Rectal smooth muscle tissue (tissue), 1 donor: Measurements from ENCODE around the gene EHBP1.
A peak's percentile ranks its signal among the peaks of the same experiment; 100 is the strongest.

ENCODE experiments used
- H3K27ac ChIP-seq: one replicate; pipeline ENCODE4 v1.7.0; 2013; ENCODE audit warnings: low read depth, low read length, inconsistent platforms
- H3K27me3 ChIP-seq: one replicate; pipeline ENCODE4 v1.7.0; 2013; ENCODE audit warnings: low read length; ENCODE audit not compliant: control insufficient read depth, insufficient read depth
- H3K36me3 ChIP-seq: one replicate; pipeline ENCODE4 v1.7.0; 2013; ENCODE audit warnings: low read length; ENCODE audit not compliant: control insufficient read depth, insufficient read depth
- H3K4me1 ChIP-seq: one replicate; pipeline ENCODE4 v1.7.0; 2013; ENCODE audit warnings: low read length; ENCODE audit not compliant: control insufficient read depth, insufficient read depth
- H3K4me3 ChIP-seq: one replicate; pipeline ENCODE4 v1.7.0; 2013; ENCODE audit warnings: low read length
- H3K9ac ChIP-seq: one replicate; pipeline ENCODE4 v1.7.0; 2013; ENCODE audit warnings: low read length

Gene EHBP1

DNA sequence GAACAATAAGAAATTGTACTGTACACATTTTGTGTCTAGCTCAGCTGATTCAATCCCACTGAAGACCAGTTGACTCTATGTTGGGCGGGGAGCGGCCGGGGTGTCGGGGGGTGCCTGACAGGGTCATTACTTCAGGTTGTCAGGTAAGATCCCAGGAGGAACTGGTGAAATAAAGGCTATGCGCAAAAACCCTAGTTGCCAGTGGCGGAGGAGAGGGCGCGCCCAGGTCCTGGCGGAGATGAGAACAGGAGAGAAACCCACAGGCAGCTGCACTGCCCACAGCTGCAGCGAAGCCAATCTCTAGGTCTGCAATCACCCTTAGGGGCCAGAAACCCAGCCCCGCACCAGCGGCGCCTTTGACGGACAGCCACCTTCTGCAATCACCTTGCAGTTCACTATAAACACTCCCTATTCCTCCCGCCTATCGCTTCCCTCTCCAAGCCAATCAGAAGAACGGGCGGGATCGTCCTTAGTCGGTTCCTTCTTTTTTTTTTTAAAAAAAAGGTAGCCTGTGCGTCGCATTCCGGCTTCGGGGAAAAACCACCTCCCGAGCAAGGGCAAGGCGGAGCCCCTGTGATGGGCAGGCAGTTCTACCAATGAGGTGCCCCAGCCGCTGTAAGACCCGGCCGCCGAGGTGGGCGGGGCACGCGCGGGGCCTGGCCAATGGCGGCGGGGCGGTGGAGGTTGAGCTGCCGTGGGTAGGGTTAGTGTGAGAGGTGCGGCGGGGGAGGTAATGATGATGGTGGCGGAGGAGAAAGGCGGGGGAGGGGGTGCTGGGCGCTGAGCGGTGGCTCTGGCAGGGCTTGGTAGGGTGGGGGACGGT is at the start of gene EHBP1:
EHBP1 (plus strand) TSS at position 707 of the 823 bp plus-strand sequence. CDS start 1,479 bp downstream, outside the sequence.
- peaks cover 7% of the 10 kb centered on the region for H3K4me1 ChIP-seq
- H3K27ac ChIP-seq = peak within 1 kb of the TSS; percentile 91
- H3K36me3 ChIP-seq = no peaks in the 10 kb centered on the region
- H3K4me3 ChIP-seq = peak within 1 kb of the TSS; percentile 94
- peak within 1 kb of the TSS; percentile 45 for H3K9ac ChIP-seq
- H3K27me3 ChIP-seq = no peaks in the 10 kb centered on the region

DNA sequence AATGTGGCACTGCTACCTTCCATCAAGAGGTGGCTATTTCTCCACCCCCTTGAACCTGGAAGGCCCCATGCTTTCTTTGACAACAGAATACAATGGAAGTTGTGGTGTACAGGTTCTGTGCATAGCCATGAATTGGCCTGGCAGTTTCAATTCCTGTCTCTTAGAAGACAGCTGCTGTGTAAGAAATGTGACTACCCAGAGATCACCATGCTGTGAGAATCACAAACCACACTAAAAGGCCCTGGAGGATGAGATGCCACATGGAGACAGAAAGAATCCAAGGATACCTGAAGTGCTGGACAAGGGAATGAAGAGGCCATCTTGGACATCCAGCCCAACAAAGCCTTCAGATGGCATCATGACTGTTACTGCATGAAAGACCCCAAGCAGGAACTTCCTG is 47.7 kb upstream of the EHBP1 start:
- Histone ChIP-seq H3K4me1 (peaks cover 32% of the 10 kb centered on the region), H3K36me3 (no peaks in the 10 kb centered on the region), H3K27ac (no peak overlapping the region), H3K9ac (no peak overlapping the region), H3K4me3 (no peak overlapping the region), H3K27me3 (no peaks in the 10 kb centered on the region)

DNA sequence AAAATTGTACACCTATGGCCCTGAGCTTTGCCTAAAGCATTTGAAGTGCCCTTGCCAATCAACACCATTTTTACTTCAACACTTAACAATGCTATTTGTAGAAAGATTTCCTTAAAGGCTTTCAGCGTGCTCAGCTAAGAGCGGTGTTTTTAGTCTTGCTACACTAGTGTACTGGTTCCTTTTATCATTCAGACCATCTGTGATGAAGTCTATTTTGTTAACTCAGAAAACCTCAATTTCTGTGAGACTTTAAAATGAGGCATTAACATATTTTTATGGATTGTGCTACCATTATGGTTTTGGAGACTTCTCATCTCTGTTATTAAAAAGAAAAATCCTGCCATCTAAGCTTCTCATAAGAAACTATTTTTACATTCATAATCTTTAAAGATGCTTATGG is 46.6 kb upstream of the EHBP1 start:
- Histone ChIP-seq H3K27me3 (no peaks in the 10 kb centered on the region), H3K36me3 (no peaks in the 10 kb centered on the region), H3K4me3 (no peak overlapping the region), H3K9ac (no peak overlapping the region), H3K4me1 (peaks cover 39% of the 10 kb centered on the region), H3K27ac (no peak overlapping the region)

DNA sequence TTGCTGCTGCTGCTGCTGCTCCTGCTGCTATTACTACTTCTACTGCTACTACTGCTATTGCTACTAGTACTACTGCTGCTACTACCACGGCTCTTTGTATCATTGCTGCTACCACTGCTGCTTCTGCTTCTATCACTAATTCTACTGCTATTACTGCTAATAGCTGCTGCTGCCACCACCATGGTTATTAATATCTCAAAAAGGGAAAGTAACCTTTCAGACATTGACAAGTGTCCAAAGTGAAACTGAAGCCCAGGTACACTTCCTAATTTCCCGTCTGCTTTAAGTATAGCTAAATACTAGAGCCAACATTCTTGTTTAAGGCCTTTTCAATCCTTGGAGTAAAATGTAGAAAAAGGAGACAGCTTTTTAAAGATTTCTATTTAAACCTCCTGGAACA is 45.4 kb upstream of the EHBP1 start:
- no peaks in the 10 kb centered on the region for H3K27me3 ChIP-seq
- no peaks in the 10 kb centered on the region for H3K36me3 ChIP-seq
- no peak overlapping the region for H3K27ac ChIP-seq
- H3K9ac ChIP-seq = no peak overlapping the region
- peak overlapping the region; percentile 4 for H3K4me3 ChIP-seq
- H3K4me1 ChIP-seq = peaks cover 44% of the 10 kb centered on the region

DNA sequence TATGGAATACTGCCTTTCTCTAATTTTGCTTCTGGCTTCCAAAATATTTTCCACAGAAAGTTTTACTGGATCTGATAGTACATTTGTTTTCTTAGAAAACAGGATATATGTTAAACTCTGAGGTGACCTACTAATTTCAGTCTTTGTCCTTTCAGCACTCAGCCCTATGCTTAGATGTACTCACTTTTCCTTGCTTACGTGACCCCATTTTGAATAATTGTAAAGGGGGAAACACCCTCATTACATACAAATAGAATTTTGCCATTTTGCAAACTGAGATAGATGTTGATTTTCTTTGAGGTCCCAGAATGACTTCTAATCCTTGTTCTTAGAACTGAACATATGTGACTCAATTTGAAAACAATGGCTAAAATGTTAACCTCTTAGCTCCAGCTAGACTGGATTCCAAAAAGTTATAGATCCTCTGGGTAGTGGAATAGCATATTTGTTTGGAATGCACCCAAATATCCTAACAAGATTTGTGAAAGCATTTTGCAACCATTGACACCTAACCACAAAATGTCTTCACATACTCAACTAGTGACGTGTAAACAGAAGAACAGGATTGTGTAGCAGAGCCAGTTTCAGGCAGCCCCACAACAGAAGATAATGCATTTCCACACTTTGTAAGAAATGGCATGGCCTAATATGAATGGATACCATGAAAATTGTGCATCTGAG is 44.8 kb upstream of the EHBP1 start:
- Histone ChIP-seq H3K27me3 (no peaks in the 10 kb centered on the region), H3K36me3 (no peaks in the 10 kb centered on the region), H3K4me1 (peaks cover 51% of the 10 kb centered on the region), H3K9ac (no peak overlapping the region), H3K4me3 (no peak overlapping the region), H3K27ac (peak overlapping the region; percentile 21)

DNA sequence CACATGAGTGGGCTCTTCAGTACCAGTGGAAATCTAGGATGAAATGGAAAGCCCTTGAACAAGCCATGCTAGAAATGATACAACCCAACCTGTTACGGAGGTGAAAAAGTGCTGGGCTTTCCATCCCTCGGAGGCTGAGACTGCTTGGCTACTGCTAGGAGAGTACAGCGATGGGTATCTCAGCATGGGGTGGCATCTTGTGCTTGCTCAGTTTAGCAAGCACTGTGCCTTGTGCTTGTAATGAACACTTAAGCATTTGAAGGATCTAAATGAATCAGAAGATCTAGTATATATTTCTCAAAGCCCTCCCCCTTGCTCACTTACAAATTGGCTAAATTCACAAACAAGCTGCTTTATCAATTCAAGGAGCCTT is 44.3 kb upstream of the EHBP1 start:
- Histone ChIP-seq H3K36me3 (no peaks in the 10 kb centered on the region), H3K4me3 (no peak overlapping the region), H3K27me3 (no peaks in the 10 kb centered on the region), H3K4me1 (peaks cover 56% of the 10 kb centered on the region), H3K27ac (peak overlapping the region; percentile 21), H3K9ac (no peak overlapping the region)

DNA sequence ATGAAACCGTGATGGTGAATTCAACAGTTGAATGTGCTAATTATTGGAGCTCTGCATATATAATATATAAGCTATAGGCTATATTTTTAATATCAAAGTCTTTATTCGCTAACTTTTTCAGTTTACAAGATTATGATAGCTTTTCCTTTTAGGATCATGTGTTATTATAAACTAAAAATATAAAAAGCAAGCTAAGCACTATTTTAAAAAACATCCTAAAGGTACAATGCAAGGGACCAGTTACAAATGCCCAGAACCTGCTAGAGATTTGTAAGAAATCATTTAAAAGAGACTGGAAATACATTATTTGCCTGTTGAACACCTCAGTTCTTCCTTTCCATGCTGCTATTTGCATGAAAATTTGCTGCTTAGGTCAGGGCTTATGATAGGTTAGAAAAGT is 43.4 kb upstream of the EHBP1 start:
- no peak overlapping the region for H3K4me3 ChIP-seq
- H3K36me3 ChIP-seq = no peaks in the 10 kb centered on the region
- H3K27ac ChIP-seq = peak overlapping the region; percentile 38
- no peak overlapping the region for H3K9ac ChIP-seq
- H3K4me1 ChIP-seq = peaks cover 58% of the 10 kb centered on the region
- H3K27me3 ChIP-seq = no peaks in the 10 kb centered on the region

DNA sequence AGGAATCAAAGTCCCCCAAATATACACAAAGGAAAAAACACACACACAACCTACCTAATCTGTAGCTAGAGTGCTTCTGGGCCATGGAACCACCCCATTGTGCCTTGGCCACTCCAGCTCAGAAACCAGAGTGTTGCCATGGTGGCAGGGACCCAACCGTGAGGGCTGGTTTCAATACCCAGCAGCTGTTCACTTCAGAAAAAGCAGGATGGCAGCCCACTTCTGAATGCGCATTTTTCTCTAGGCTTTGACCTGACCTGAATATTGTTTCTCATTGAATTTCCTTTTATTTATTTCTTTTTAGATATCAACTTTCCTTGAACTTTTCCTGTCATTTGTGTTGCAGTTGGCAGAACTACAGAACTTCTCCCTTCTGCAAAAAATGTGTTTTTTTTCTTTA is 43.0 kb upstream of the EHBP1 start:
- no peak overlapping the region for H3K4me3 ChIP-seq
- H3K4me1 ChIP-seq = peaks cover 58% of the 10 kb centered on the region
- H3K36me3 ChIP-seq = no peaks in the 10 kb centered on the region
- H3K9ac ChIP-seq = no peak overlapping the region
- peak overlapping the region; percentile 38 for H3K27ac ChIP-seq
- no peaks in the 10 kb centered on the region for H3K27me3 ChIP-seq

DNA sequence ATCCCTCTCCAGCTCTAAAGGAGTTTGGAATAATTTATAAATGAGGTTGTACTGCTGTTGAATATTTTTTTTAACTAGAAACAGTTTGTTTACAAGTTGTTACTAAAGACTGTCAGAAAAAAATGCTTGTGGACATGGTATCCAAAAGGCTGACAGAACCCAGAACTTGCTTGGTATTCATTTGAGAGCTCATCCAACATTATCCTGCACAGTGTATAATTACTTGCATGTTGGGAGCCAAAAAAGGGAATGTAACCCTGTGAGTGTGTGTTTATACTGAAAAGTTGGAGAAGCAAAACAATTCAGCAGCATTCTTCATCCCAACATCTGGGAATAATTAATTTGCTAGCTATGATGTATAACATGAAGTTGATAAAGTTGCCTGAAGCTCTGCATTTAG is 42.1 kb upstream of the EHBP1 start:
- no peaks in the 10 kb centered on the region for H3K27me3 ChIP-seq
- no peak overlapping the region for H3K9ac ChIP-seq
- H3K36me3 ChIP-seq = no peaks in the 10 kb centered on the region
- peaks cover 58% of the 10 kb centered on the region for H3K4me1 ChIP-seq
- peak overlapping the region; percentile 57 for H3K27ac ChIP-seq
- H3K4me3 ChIP-seq = no peak overlapping the region

DNA sequence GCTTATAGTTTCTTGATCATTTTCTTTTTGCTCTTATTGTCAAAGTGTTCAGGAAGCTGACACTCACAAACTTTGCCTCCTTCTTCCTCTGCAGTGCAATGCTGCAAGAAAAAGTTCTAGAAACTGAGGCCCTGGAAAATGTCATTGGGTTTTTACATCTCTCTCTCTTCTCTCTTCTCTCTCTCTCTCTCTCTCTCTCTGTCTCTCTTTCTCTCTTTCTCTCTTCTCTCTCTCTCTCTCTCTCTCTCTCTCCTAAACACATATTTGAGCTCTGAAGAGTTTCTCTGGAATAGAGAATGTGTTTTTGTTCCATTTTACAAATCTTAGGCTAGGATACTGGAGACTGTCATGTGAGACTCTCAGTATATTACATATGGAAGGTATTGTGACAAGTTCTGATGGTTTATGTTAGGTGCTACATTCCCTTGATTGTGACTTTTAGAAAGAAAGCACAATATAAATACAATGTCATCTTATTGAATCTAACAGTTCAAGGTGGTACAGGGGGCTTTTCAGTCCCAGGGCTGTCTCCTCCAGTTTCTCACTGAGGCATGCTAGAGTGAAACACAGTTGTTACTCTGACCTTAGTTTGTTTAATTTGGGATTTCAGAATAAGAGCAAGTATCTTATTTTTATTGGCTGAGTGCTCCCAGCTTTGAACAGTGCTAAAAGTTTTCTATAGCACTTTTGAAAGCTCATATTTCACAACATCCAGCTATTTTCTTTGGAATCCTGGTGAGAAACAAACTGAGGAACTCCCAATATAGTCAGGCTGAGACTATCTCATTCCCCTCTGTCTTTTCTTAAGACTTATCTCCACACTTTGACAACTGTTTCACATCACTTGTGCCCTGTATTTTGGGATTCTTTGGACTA is 41.4 kb upstream of the EHBP1 start:
- H3K4me1 ChIP-seq = peaks cover 58% of the 10 kb centered on the region
- no peak overlapping the region for H3K9ac ChIP-seq
- peak overlapping the region; percentile 57 for H3K27ac ChIP-seq
- no peaks in the 10 kb centered on the region for H3K27me3 ChIP-seq
- H3K4me3 ChIP-seq = no peak overlapping the region
- no peaks in the 10 kb centered on the region for H3K36me3 ChIP-seq

DNA sequence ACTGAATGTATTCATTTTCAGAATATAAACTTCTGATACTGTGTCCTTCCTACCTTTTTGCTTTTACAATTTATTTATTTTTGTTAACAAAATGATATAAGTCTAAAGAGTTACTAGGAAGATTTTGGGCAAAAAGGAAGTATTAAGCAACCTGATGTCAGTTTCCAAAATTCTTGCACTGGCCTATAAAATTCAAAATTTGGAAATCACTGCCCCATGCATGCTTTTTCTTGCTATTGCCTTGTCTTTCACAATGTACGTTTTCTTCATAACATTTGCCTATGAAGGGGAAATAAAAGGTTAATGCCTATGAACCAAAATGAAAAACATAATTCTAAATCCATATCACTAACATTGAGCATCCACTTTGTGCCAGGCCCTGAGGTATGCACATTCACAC is 40.1 kb upstream of the EHBP1 start:
- H3K36me3 ChIP-seq = no peaks in the 10 kb centered on the region
- no peak overlapping the region for H3K9ac ChIP-seq
- H3K27me3 ChIP-seq = no peaks in the 10 kb centered on the region
- H3K27ac ChIP-seq = peak overlapping the region; percentile 33
- H3K4me3 ChIP-seq = no peak overlapping the region
- peaks cover 48% of the 10 kb centered on the region for H3K4me1 ChIP-seq

DNA sequence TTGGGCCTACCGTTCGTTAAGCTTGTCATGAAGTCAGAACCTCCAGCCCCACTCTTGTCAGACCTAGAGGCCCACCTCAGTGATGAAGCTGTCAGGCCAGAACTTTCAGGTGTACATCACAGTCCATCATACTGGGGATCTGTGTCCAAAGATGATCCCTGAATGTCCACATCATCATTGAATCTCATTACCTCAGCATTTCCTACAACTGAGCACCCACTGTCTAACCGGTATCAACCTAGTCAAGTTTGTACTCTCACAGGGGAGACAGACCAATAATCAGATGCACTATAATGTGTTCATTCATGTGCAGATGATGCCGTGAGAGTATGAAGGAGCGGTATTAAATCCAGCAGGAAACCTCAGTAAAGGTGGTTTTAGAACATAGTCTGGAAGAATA is 36.3 kb upstream of the EHBP1 start:
- Histone ChIP-seq H3K4me3 (no peak overlapping the region), H3K27me3 (no peaks in the 10 kb centered on the region), H3K36me3 (no peaks in the 10 kb centered on the region), H3K27ac (no peak overlapping the region), H3K4me1 (peaks cover 46% of the 10 kb centered on the region), H3K9ac (no peak overlapping the region)
